Astrocyte (in vitro differentiated cells and primary cell): ENCODE data around the gene RNF212B. TPM values are rescaled to one million over a fixed set of nuclear protein-coding genes. Genes with fewer than 3 reads are reported as not detected.
A peak's percentile ranks its signal among the peaks of the same experiment; 100 is the strongest.

Source experiments
- DNase-seq: peaks from one replicate; pipeline ENCODE4 v3.0.0-alpha.2; 2010; ENCODE audit warnings: low read depth
- FAIRE-seq: peaks from 2 replicates; lab custom pipeline; 2011; peaks lifted over from hg19 to GRCh38; lab: Jason Lieb, UNC
- H2AFZ ChIP-seq: 2 replicates; pipeline ENCODE4 v1.6.0; 2012; ENCODE audit warnings: low read depth, low read length, inconsistent platforms
- H3K27ac ChIP-seq: 2 replicates; pipeline ENCODE4 v1.5.1; 2011; ENCODE audit warnings: low read depth, low read length, inconsistent platforms
- H3K27me3 ChIP-seq: 2 replicates; pipeline ENCODE4 v1.6.0; 2011; ENCODE audit warnings: low read length, inconsistent platforms; ENCODE audit not compliant: insufficient read depth
- H3K36me3 ChIP-seq: 2 replicates; pipeline ENCODE4 v1.5.1; 2011; ENCODE audit warnings: low read length, inconsistent platforms; ENCODE audit not compliant: insufficient read depth
- H3K4me1 ChIP-seq: 2 replicates; pipeline ENCODE4 v1.5.1; 2011; ENCODE audit warnings: low read length, inconsistent platforms; ENCODE audit not compliant: insufficient read depth
- H3K4me2 ChIP-seq: 2 replicates; pipeline ENCODE4 v1.6.0; 2012; ENCODE audit warnings: low read length, inconsistent platforms
- H3K4me3 ChIP-seq: 2 replicates; pipeline ENCODE4 v1.5.1; 2011; ENCODE audit warnings: low read depth, mild to moderate bottlenecking, low read length, inconsistent platforms; ENCODE audit not compliant: insufficient read depth
- H3K79me2 ChIP-seq: 2 replicates; pipeline ENCODE4 v1.6.0; 2012; ENCODE audit warnings: mild to moderate bottlenecking, low read length, inconsistent platforms; ENCODE audit not compliant: insufficient read depth
- H3K9ac ChIP-seq: 2 replicates; pipeline ENCODE4 v1.6.0; 2012; ENCODE audit warnings: mild to moderate bottlenecking, low read length, inconsistent platforms
- H3K9me3 ChIP-seq: 2 replicates; pipeline ENCODE4 v1.5.1; 2012; ENCODE audit warnings: low read depth, mild to moderate bottlenecking, low read length, inconsistent platforms; ENCODE audit not compliant: insufficient read depth
- H4K20me1 ChIP-seq: 2 replicates; pipeline ENCODE4 v1.6.0; 2012; ENCODE audit warnings: low read length, inconsistent platforms; ENCODE audit not compliant: insufficient read depth
- H3K27ac Mint-ChIP-seq: one replicate; pipeline ENCODE4 v1.8.0; 2021; ENCODE audit warnings: mild to moderate bottlenecking, mixed read lengths; ENCODE audit not compliant: unreplicated experiment
- H3K27me3 Mint-ChIP-seq: one replicate; pipeline ENCODE4 v1.8.0; 2021; ENCODE audit warnings: low read depth, mixed read lengths; ENCODE audit not compliant: unreplicated experiment
- H3K36me3 Mint-ChIP-seq: one replicate; pipeline ENCODE4 v1.8.0; 2021; ENCODE audit warnings: low read depth, mixed read lengths; ENCODE audit not compliant: unreplicated experiment
- H3K4me1 Mint-ChIP-seq: one replicate; pipeline ENCODE4 v1.8.0; 2021; ENCODE audit warnings: low read depth, mixed read lengths; ENCODE audit not compliant: unreplicated experiment
- H3K4me3 Mint-ChIP-seq: one replicate; pipeline ENCODE4 v1.8.0; 2021; ENCODE audit warnings: mild to moderate bottlenecking, moderate library complexity, mixed read lengths; ENCODE audit not compliant: unreplicated experiment
- H3K9me3 Mint-ChIP-seq: one replicate; pipeline ENCODE4 v1.8.0; 2021; ENCODE audit warnings: mild to moderate bottlenecking, mixed read lengths; ENCODE audit not compliant: unreplicated experiment
- EZH2 ChIP-seq: IDR thresholded peaks from 2 replicates; pipeline ENCODE4 v1.6.1; 2012; ENCODE audit warnings: mild to moderate bottlenecking, low read length, inconsistent platforms; ENCODE audit not compliant: insufficient read depth
- total RNA-seq: library from RNA; stranded (reverse); gene quantifications from 2 replicates; pipeline ENCODE4 v1.2.1, GENCODE V29; 2021
- TF ChIP-seq, protein P1 (sequence below): IDR thresholded peaks from 2 replicates; pipeline ENCODE4 v1.5.1; 2011; ENCODE audit warnings: low read depth, mild to moderate bottlenecking, inconsistent platforms, low read length, moderate library complexity; ENCODE audit not compliant: insufficient read depth

RNF212B gene
- total RNA-seq, 1 donor from 2014 or later: not detected

DNA sequence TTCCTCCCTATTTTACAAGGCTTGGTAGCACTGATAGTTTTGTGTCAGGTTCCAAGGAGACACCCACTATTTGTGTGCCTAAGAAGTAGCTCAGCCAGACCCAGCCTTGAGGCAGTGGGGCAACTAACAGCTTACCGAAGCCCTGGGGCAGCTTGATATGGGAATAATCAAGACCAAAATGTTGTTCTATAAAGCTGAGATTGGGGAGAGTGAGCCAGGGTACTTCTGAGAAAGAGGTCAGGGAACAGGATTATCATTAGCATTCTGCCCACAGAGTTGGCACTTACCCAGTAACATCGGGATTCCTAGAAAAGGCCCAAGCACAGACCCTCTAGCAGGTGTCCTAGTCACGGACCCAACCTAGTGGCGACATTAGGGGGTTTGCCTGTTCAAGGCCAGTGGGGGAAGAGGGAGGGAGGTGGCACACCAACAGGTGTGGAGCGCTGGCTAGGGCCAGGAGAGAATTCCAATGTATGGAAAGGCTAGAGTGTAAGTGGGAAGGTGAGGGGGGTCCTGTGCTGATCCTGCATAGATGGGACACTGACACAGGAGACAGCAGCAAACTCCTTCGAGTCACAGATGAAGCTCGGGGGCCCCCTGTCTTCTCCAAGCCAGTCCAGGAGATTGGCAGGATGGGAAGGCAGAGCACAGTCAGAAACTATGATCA is 60.0 kb downstream of the RNF212B start:
- Histone ChIP-seq H4K20me1 (no peaks in the 10 kb centered on the region), H3K79me2 (peaks cover 5% of the 10 kb centered on the region), H3K27ac (no peak overlapping the region), H3K27me3 (peaks cover 8% of the 10 kb centered on the region), H3K4me3 (no peak overlapping the region), H3K9me3 (no peaks in the 10 kb centered on the region), H3K4me2 (no peak overlapping the region), H2AFZ (no peak overlapping the region), H3K9ac (no peak overlapping the region), H3K4me1 (peaks cover 15% of the 10 kb centered on the region), H3K36me3 (no peaks in the 10 kb centered on the region)
- H3K27ac Mint-ChIP-seq: no peak overlapping the region
- peaks cover 6% of the 10 kb centered on the region for H3K36me3 Mint-ChIP-seq
- H3K4me1 Mint-ChIP-seq: peaks cover 20% of the 10 kb centered on the region
- no peak overlapping the region for H3K4me3 Mint-ChIP-seq
- no peak for DNase-seq
- no peak for FAIRE-seq
- TF ChIP-seq, protein P1, sequence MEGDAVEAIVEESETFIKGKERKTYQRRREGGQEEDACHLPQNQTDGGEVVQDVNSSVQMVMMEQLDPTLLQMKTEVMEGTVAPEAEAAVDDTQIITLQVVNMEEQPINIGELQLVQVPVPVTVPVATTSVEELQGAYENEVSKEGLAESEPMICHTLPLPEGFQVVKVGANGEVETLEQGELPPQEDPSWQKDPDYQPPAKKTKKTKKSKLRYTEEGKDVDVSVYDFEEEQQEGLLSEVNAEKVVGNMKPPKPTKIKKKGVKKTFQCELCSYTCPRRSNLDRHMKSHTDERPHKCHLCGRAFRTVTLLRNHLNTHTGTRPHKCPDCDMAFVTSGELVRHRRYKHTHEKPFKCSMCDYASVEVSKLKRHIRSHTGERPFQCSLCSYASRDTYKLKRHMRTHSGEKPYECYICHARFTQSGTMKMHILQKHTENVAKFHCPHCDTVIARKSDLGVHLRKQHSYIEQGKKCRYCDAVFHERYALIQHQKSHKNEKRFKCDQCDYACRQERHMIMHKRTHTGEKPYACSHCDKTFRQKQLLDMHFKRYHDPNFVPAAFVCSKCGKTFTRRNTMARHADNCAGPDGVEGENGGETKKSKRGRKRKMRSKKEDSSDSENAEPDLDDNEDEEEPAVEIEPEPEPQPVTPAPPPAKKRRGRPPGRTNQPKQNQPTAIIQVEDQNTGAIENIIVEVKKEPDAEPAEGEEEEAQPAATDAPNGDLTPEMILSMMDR: no peak
- TF ChIP-seq EZH2: no peak
- H3K9me3 Mint-ChIP-seq: no peaks in the 10 kb centered on the region
- H3K27me3 Mint-ChIP-seq: peaks cover 14% of the 10 kb centered on the region

GRCh38 chr14:23299211-23299957 is 61.6 kb downstream of the RNF212B start:
- Histone ChIP-seq H3K27ac (no peak overlapping the region), H3K27me3 (no peaks in the 10 kb centered on the region), H3K36me3 (no peaks in the 10 kb centered on the region), H3K4me1 (peaks cover 15% of the 10 kb centered on the region), H4K20me1 (no peaks in the 10 kb centered on the region), H3K4me2 (peak overlapping the region; percentile 95), H3K9me3 (no peaks in the 10 kb centered on the region), H2AFZ (no peak overlapping the region), H3K9ac (no peak overlapping the region), H3K4me3 (no peak overlapping the region), H3K79me2 (peaks cover 5% of the 10 kb centered on the region)
- DNase-seq (peak; percentile 39), FAIRE-seq (no peak)
- TF ChIP-seq EZH2: no peak
- TF ChIP-seq, protein P1: peak; percentile 8
- H3K27ac Mint-ChIP-seq: no peak overlapping the region
- H3K4me3 Mint-ChIP-seq: no peak overlapping the region
- H3K4me1 Mint-ChIP-seq: peaks cover 20% of the 10 kb centered on the region
- peaks cover 2% of the 10 kb centered on the region for H3K27me3 Mint-ChIP-seq
- H3K36me3 Mint-ChIP-seq: peaks cover 6% of the 10 kb centered on the region
- H3K9me3 Mint-ChIP-seq: no peaks in the 10 kb centered on the region
